AG09319 (cell line): Measurements from ENCODE around the gene NLRX1.

ENCODE experiments used
- DNase-seq: peaks from one replicate; pipeline ENCODE4 v3.0.0-alpha.2; 2010; ENCODE audit warnings: low read depth; ENCODE audit errors: extremely low read depth
- TF ChIP-seq, protein P1 (sequence below): IDR thresholded peaks from 2 replicates; pipeline ENCODE4 v1.5.1; 2011; ENCODE audit warnings: low read depth, mild to moderate bottlenecking, inconsistent platforms, low read length, moderate library complexity

NLRX1 gene

GRCh38 chr11:119205574-119206510, 37.3 kb downstream of the NLRX1 start, which contains the start of gene CBL:
CBL (plus strand) TSS chr11:119206339; CDS start chr11:119206418, 79 bp downstream.
- peak; percentile 71 for DNase-seq
- TF ChIP-seq, protein P1, sequence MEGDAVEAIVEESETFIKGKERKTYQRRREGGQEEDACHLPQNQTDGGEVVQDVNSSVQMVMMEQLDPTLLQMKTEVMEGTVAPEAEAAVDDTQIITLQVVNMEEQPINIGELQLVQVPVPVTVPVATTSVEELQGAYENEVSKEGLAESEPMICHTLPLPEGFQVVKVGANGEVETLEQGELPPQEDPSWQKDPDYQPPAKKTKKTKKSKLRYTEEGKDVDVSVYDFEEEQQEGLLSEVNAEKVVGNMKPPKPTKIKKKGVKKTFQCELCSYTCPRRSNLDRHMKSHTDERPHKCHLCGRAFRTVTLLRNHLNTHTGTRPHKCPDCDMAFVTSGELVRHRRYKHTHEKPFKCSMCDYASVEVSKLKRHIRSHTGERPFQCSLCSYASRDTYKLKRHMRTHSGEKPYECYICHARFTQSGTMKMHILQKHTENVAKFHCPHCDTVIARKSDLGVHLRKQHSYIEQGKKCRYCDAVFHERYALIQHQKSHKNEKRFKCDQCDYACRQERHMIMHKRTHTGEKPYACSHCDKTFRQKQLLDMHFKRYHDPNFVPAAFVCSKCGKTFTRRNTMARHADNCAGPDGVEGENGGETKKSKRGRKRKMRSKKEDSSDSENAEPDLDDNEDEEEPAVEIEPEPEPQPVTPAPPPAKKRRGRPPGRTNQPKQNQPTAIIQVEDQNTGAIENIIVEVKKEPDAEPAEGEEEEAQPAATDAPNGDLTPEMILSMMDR: peak; percentile 81

DNA sequence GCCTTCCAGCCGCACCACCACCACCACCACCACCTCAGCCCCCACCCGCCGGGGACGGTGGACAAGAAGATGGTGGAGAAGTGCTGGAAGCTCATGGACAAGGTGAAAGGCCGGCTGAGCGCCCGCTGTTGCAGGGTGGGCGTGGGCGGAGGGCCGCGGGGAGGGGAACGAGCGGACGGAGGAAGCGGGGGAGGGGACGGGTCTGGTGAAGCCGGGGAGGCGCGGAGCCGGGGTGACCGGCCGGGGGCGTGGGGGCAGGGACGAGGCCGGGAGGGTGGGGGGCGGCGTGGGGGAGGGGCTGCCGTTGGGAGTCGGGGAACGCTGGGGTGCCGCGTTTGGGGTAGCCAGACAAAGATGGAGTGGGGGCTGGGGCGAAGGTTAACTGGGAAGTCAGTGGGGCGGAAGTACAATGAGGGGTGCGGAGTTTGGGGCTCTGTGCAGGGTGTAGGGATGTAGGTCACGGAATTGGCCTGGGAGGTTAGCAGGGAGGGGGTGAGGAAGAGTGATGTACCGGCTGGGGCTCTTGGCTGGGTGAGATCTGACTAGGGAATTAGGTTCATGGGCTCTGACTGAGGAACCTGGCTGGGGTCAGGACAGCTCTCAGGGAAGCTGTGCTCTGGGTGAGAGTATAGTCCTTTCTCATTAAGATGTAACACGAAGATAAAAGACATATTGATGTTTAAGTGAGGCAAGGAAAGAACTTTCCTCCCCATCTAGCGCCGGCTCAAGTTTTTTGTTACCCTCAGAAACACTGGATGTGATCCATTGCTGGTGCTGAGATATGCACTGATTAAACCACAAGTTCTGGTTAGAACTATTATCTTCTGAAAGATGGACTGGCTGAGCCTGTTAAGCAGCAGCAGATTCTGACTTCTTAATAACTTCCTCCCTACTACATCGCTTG, 38.2 kb downstream of the NLRX1 start:
- TF ChIP-seq, protein P1: no peak
- DNase-seq: no peak

DNA sequence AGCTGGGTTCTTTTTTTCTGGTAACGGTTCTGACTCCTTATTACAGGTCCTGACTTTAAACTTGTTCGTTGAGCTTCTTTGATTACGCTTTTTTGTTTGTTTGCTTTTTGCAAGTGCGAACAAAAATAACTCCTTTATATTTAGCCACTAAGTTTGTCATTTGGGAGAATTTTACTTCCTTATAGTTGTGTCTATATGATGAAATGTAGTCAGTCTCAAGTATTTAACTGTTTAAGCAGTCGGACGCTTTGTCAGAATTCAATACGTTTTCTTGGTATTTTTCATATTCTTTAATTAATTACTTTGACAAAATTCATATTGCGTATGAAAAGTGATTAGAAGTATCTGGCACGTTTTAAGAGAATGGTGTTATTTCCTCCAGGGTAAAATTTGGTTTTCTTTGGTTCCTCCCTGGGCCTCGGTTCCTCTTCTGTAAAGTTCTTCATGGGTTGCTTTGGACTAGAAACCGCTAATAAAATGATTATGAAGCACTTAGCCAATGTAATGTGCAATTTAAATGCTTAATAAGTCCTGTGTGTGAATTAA, 39.0 kb downstream of the NLRX1 start:
- no peak for DNase-seq
- TF ChIP-seq, protein P1: no peak

DNA sequence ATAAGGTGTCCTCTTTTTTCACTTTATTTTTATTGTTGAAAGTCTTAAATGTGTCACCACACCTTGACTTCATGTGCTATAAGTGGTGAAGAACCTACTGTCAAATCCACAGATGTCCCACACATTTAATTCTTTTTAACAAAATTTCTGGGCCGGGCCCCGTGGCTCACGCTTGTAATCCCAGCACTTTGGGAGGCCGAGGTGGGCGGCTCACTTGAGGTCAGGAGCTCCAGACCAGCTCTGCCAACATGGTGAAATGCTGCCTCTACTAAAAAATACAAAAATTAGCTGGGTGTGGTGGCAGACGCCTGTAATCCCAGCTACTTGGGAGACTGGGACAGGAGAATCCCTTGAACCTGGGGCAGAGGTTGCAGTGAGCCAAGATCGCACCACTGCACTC, 40.7 kb downstream of the NLRX1 start:
- TF ChIP-seq, protein P1: no peak
- DNase-seq: no peak

DNA sequence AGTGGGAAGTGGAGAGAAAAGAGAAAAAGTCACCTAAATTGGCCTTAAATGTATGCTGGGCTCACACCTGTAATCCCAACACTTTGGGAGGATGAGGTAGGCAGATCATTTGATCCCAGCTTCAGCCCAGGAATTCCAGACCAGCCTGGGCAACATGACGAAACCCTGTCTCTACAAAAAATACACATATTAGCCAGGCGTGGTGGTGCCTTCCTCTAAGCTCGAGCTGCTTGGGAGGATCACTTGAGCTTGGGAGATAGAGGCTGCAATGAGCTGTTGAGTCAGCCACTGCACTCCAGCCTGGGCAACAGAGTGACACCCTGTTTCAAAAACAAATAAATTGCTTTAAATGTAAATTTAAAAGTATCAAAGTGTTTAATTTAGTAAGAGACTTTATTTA, 41.5 kb downstream of the NLRX1 start:
- DNase-seq: no peak
- TF ChIP-seq, protein P1: no peak

DNA sequence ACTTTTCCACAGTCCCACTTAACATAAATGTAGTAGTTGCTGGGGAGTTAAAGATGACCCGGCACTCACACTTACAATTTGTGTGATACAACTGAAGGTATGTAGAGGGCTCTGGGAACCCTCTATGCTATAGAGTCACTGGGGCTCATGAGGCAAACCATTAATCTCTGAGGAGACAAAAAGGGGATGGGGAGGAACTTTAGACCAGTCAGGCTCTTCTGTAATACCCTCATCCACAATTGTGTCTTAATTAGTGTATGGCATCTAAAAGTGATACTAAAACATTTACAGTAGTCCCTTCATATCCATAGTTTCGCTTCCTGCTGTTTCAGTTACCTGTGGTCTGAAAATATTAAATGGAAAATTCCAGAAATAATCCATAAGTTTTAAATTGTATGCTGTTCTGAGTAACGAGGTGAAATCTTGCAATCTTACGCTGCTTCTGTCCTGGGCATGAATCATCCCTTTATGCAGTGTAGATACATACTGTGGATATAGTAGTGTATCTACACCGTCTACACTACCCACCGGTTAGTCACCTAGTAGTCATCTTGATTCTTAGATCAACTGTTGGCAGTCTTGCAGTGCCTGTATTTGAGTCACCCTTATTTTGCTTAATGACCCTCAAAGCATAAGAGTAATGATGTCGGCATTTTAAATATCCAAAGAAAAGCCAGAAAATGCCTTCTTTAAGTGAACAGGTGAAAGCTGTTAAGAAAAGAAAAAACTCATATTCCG, 49.8 kb downstream of the NLRX1 start:
- DNase-seq: peak; percentile 44

More for the DNA sequence above, 49.8 kb downstream of the NLRX1 start:
- TF ChIP-seq, protein P1: no peak
